NK-92 treated with Interleukin-12 subunit alpha and Interleukin-12 subunit beta, amount 100 ng/mL, for 24 hours (cell line): ENCODE measurements around the gene EXT2.

Experiments
- DNase-seq: peaks from one replicate; lab custom pipeline; 2025; lab: John Stamatoyannopoulos, UW

The EXT2 gene

DNA sequence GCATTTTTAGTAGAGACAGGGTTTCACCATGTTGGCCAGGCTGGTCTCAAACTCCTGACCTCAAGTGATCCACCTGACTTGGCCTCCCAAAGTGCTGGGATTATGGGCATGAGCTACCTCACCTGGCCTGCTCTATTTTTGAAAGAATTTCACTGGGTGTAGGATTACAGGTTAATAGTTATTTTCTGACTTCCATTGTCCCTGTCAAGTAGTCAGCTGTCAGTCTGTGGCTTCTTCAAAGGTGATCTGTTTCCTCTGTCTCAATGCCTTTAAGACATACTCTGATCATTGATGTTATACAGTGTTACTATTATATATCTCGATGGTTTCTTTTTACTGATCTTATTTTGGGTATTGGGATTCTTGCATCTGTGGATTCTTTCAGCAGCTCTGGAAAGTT, 10.1 kb upstream of the EXT2 start:
- DNase-seq, result no peak

DNA sequence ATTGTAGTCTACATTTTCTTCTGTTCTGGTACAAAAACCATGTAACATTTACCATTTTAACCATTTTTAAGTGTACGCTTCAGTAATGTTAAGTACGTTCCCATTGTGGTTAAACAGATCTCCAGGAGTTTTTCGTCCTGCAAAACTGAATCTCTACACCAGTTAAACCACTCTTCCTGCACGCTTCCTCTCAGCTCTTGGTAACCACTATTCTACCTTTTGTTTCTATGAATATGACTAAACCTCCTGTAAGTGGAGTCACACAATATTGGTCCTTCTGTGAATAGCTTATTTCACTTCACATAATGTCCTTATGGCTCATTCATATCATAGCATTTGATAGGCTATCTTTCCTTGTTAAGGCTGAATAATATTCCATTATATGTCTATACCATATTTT, 7.1 kb upstream of the EXT2 start:
- no peak for DNase-seq

DNA sequence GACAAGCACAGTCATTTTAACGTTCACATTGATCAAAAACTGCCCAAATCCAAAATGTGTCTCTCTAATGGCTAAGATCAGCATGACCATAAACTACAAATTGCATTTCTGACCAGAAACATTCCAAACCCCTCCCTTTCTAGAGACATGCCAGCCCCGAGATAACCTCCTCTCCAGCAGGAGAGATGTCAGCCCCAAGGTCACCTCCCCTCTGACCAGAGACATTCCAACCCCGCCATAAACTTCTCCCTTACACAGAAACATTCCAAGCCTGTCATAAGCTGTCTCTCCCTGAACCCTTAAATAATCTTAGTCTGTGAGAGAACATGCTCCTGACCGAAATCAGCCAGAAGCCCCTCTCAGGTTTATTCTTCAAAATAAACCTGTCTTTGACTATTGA, 6.6 kb upstream of the EXT2 start:
- DNase-seq, result no peak

DNA sequence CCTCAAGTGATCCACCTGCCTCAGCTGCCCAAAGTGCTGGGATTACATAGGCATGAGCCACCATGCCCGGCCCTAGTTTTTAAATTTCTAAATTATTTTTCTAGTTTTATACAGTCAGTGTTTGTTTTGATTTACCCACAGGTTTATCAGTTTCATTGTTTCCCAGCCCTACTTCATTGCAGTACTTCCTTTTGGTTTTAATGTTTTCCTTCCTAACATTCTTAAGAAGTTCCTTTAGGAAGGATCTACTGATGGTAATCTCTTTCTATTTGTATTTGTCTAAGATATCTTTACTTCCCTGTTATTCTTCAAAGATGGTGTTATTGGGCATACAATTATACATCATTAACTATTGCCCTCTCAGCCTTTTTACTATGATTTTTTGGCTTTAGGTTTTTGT, 4.9 kb upstream of the EXT2 start:
- no peak for DNase-seq

DNA sequence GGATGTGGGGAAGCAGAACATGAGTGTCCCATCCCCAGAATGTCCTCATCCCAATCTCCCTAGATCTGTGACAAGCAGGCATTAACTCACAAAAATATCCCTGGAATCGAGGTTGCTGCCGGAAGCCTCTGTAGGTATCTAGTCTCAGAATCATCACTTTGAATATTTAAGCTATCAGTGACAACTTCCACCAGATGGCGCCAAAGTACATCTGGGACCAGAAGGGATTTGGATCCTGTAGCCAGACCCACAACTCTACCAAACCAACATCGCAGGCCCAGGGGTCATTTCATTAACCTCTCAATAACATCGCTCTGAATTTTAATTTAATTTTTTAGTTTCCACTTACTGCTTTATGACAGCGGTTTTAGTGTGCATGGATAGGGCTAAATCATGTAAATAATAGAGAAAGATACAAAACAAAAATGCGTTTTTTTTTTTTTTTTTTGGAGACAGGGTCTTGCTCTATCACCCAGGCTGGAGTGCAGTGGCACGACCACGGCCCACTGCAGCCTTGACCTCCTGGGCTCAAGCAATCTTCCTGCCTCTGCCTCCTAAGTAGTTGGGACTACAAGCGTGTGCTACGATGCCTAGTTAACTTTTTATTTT, 1.1 kb upstream of the EXT2 start:
- DNase-seq, result peak; percentile 60

DNA sequence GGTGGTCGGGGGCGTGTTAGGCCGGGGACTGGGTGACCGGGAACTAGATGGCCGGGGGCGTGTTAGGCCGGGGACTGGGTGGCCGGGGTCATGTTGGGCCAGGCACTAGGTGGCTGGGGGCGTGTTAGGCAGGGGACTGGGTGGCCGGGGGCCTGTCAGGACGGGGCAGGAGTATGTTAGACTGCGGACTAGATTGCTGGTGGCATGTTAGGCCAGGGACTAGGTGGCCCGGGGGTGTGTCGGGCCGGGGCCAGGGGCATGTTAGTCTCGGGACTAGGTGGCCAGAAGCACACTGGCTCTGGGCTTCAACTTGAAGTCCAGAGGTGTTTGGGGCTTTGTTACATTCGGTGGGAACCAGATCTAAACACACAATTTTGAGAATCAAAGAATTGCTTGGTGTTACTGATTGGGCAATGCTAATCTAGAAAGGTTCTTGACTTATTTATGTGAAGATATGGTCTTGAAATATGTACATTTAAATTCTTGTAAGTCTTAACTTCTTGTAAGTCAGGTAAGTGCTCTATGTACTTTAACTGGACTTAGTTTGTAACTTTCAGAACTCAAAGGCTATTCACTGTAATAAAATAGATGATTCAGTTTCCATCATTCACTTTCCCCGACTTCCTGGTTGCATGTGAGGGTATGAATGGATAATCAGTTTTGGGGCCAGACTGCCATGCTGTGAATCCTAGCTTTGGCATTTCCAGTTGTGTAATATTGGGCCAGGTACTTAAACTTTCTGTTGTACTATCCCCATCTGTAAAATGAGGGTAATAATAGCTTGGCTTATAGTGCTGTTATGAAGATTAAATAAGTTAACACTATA, 1.1 kb downstream of the EXT2 start:
- DNase-seq, result no peak

DNA sequence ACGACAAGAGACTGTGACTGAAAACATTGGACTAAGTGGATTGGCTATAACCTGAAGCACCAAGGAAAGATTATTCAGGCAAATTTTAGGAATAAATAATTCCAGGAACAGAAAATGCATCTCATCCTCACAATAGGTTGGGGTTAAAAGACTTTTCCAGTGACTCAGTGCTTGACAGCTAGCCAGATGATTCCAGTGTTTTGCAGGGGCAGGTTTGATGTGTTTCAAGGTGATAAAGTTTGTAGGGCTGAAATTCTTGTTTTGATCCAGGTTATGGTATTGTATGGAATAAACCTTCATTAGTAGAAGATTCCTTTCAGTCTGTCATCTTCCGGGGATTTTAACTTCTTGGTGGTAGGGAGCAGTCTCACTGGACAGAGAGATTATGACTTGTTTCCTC, 2.3 kb downstream of the EXT2 start:
- no peak for DNase-seq

DNA sequence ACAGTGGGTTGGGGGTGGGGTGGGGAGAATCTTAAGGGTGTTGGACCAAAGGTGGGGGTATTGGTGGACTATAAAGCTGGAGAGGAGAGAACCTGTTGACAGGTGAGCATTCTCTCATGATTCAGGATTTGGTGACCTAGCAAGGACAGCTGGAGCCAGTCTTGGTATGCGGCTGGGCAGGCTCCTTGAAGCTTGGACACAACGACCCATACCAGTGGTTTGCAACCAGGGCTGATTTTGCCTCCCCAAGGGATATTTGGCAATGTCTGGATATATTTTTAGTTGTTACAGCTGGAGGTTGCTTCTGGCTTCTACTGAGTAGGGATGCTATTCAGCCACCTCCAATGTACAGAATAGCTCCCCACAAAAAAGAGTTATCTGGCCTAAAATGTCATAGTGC, 5.6 kb downstream of the EXT2 start:
- DNase-seq, result no peak

DNA sequence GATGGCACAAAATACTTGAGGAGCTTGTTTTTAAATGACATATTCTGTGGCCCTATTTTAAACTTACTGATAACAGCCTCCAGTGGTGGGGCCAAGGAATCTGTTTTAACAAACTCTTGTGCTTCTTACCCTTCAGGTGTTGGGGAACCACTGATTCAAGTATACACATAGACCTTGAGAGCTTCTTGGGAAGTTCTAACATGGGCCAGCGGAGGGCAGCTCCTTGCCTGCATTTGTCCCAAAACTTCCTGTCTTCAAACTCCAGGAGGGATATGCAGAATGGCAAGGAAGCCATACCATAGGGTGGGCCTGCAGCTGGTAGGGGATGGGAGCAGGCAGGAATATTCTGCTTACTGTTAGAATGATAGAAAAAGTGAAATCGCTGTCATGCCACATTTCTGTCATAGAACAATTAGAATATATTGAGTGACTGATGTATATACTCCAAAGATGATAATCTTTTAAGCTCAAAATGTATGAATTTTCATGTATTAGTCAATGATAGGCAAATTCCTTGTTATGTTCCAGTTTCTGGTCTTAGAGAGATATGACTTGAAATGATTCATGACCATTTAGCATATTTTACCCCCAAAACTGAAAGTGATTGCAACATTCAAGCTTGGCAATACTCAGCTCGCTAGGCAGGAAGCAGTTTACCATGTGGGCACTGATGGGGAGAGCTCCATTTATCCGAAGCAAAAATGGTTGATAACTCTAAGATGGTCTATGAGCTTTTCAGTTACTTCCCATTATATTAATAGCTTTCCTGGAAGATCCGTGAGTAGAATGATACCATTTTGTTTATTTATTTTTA, 9.2 kb downstream of the EXT2 start:
- no peak for DNase-seq

DNA sequence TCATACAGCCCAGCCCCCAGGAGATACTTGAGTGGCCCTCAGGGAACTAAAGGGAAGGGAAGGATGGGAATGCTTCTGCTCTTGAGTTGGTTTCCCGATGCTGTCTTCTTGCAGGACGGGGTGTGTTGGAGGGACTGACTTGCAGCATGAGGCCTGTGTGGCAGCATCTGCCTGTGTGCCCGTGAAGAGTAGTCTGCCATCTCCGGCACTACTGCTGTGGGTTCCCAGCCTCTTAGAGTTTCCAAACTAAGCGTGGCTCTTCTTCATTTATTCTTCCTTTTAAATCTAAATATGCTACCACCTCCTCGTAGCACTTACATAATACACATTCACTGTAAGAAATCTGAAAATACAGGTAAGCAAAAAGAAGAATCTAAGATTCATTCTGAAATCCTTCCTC, 12.8 kb downstream of the EXT2 start:
- DNase-seq, result no peak

DNA sequence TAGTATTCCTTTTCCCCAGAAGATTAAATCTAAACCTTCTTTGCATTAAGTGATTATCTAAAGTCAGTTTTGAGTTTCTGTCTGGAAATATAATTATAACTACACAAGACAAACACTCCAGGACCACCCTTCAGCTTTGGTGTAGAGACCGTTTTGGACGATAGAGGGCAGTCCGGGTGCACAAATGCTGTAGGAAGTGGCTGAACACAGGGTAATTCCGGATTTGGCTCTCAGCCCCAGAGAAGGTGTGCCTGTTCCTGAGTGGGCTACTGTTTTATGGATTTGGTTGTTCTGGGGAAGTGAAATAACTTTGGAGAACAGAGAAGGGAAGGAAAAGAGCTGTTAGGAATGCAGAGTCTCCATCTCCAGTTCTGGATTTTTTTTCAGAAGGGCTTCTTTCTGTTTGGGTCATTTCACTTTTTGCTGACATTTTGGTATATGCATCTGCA, 14.8 kb downstream of the EXT2 start:
- DNase-seq, result peak; percentile 11

DNA sequence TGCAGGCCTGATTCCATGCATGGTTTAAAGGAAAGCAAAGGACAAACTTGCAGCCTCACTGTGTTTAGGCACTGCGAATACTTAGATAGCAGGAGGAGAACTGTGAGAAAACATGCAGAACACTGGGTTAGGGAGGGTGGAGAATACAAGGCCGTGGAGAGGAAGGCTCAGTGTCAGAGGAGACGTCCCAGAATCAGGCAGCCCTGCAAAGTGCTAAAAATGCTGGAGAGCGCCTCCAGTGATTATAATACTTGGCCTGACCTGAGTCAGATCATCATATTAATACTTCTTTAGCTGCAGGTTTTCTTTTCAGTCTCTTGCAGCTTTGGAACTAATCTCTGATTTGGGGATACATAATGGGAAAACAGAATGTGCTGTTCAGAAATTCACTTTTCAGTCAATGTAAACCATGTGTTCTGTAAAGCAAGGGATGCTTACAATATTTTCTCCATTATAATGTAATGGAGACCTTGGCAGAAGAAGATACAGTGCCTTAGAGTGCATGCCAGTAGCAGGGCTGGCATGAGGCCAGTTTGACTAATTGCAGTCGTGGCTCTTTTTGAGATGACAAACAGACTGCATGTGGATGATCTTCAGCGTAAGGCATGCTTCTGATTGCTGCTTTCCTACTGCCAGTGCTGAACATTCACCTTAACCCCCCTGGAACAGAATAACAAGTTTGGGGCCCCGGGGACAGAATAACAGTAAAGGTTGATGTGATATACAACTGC, 16.8 kb downstream of the EXT2 start:
- no peak for DNase-seq

DNA sequence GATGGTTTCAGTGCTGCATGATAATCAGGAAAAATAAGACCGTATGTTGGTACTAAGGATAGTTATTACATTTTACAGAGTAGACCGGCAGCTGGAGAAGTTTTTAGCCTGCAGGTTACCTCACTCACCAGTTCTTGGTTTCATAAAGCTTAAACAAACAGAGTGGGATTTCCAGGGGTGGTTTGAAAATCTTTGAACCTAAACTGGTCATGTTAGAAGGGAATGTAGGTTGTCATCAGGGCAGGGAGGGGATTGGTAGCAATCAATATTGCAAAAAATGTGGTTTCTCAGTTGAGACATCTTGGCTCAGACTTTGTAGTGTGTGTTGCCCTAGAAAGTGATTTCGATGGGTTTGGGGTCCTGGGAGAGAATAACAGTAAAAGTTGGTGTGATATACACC, 17.5 kb downstream of the EXT2 start:
- DNase-seq, result no peak

DNA sequence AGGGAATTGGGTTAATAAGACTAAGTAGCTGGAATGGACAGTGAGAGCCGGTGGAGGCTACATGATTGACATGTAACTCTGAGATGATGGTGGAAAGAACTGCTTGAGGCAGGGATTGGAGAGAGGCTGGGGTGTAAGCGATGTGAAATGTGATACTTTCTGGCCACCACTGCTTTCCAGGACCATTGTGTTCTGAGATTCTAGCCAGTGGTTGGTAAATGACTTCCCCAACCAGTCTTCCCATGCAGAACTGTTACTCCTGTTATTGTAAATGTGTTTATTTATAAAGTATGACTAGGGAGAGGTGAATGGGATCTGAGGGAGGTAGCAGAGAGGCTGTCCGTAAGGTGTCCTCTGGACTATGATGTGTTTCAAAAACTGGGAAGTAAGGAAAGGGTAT, 18.1 kb downstream of the EXT2 start:
- no peak for DNase-seq

DNA sequence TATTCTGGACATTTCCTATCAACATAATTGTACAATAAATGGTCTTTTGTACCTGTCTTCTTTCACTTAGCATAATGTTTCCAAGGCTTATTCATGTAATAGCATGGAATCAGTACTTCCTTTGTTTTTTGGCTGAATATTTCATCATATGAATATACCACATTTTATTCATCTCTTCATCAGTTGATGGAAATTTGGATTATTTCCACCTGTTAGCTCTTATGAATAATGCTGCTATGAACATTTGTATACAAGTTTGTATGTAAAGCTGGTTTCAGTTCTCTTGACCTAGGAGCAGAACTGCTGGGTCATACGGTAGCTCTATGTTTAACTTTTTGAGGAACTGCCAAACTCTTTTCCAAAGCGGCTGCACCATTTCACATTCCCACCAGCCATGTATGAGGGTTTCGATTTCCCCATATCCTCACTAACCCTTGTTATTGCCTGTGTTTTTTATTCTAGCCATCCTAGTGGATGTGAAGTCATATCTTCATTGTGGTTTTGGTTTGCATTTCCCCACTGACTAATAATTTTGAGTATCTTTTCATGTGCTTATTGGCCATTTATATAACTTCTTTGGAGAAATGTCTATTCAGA, 20.9 kb downstream of the EXT2 start:
- no peak for DNase-seq

DNA sequence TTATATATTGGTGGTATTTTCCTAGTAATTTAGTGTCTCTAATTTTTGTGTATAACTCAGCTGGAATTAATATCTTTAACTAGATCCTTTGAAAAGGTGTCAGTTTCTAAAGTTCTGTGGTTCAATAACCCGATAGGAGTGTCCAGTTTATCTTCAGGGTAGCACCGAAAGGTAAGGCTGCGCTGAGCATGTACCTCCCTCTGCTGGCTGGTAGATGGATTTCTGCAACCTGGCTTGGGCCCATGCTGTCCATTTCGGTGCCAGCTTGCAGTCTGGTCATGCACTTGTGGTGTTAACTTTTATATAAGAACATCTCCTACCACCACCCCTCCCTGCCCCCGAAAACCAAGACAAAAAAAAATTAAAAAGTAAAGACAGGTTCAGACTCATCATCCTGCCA, 24.7 kb downstream of the EXT2 start:
- no peak for DNase-seq

DNA sequence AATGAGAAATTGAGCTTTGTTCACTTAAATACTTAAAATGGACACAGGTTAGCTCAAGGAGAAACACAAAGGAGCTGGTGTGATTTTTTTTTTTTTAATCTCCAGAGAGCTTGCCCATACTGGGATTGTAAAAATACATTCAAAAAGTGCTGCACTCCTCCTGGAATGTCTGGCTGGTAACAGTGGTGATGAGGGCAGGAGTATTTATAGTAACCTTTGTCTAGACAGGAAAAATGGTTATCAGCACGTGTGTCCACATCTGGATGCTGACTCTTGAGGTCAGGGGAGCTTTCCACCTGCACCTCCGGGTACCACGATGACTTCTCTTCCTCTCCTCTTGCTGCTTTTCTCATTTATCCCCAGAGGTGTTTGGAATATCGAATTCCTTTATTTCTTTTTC, 30.1 kb downstream of the EXT2 start:
- no peak for DNase-seq

DNA sequence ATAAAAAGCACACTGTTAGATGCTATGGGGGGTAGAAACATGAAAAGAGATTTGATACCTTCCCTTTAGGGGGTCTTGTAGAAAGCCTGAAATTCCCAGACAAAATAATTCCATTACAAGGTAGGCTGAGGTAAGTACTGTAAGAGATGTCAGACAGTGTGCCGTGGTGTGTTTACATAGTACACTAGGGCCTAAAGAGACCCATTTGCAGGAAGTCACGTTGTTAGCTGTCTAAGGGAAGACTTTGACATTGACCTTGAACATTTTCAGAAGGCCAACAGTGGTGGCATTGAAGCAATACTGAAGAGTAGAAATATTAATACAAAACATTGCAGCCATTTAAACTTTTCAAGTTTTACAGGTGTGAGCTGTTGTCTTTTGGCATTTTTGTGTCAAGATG, 30.8 kb downstream of the EXT2 start:
- DNase-seq, result no peak

DNA sequence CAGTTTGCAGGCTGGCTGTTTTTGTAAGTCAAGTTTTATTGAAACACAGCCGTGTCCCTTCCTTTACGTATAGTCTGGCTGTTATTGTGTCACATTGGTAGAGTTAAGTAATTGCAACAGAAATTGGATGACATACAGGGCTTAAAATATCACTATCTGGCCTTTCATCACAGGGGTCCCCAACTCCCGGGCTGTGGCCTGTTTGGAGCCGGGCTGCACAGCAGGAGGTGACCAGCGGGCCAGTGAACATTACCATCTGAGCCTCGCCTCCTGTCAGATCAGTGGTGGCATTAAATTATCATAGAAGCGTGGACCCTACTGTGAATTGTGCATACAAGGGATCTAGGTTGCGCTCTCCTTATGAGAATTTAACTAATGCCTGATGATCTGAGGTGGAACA, 31.7 kb downstream of the EXT2 start:
- no peak for DNase-seq

DNA sequence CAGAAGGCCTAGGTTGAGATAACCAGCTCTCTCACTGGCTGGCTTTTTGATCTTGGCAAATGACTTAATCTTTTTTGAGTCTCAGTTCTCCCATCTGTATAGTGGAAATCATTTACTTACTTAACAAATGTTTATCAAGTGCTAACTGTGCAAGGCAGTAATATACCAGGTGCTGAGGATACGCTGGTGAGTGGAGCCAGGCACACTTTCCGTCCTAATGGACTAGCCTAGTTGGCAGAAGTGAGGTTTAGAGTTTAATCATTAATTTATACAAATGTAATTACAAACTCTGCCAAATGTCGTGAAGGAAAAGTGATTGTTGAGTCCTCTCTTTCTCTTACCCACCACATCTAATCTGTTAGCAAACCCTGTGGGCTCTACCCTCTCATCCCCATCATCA, 33.3 kb downstream of the EXT2 start:
- DNase-seq, result no peak

DNA sequence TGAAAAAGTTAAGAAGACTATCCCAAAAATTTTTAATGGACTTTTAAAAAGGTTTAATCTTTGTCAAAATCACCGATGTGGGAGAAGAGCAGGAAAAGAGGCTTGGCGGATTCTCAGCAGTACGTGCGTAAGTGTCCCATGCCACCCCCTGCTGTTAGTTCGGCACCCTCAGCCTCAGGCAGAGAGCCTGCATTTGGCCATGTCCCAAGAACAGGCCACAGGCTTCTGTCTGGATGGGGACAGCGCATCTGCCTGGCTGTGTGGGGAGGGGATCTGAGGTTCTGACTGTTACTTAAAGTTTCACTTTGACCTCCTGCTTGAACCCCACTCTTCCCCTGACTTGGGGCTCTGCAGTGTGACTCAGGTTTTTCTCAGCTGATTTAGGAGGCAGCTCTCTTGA, 35.3 kb downstream of the EXT2 start:
- DNase-seq, result no peak

DNA sequence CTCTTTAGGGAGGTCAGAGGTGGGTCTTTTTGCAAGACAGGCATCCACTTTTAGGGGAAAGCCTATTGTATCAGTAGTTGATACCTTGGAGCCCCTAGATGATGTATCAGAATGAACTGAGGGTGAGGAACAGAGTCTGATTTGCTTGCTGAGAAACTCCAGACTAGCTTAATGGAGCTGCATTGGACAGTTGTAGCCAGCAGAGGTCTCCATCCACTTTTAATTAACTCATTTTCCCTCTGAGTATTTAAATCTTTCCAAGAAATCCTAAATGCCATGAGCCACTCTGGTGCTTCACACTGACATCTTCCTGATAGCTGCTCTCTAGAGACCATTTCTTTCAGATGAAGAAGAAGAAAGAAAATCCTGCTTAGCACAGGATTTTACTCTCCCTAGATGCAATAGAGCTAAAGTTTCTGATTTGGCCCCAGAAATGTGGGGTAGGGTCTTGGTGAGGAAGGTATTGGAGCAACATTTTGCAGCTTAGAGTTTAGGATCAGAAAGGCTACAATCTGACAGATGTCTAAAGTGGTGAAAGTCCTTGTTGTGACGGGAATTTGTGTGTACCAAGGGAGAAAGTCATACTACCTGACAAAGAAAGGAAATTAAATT, 38.0 kb downstream of the EXT2 start:
- no peak for DNase-seq
